Ishikawa (cell line): Measurements from ENCODE around the gene SLC4A1AP.

ENCODE experiments used
- CEBPB ChIP-seq: IDR thresholded peaks from 2 replicates; pipeline ENCODE4 v1.6.1; 2012
- CREB1 ChIP-seq: IDR thresholded peaks from 2 replicates; pipeline ENCODE4 v1.6.1; 2012; ENCODE audit warnings: low read depth
- EGR1 ChIP-seq: IDR thresholded peaks from 2 replicates; pipeline ENCODE4 v1.6.1; 2012
- EP300 ChIP-seq: IDR thresholded peaks from 2 replicates; pipeline ENCODE4 v1.6.1; 2012; ENCODE audit warnings: borderline replicate concordance
- FOXM1 ChIP-seq: IDR thresholded peaks from 2 replicates; pipeline ENCODE4 v1.6.1; 2012; ENCODE audit warnings: low read depth, borderline replicate concordance
- MAX ChIP-seq: IDR thresholded peaks from 2 replicates; pipeline ENCODE4 v1.6.1; 2012
- NFIC ChIP-seq: IDR thresholded peaks from 2 replicates; pipeline ENCODE4 v1.6.1; 2012
- RAD21 ChIP-seq: IDR thresholded peaks from 2 replicates; pipeline ENCODE4 v1.6.1; 2012; ENCODE audit warnings: low read depth
- TAF1 ChIP-seq: IDR thresholded peaks from 2 replicates; pipeline ENCODE4 v1.6.1; 2012; ENCODE audit warnings: low read depth, mild to moderate bottlenecking
- TCF12 ChIP-seq: IDR thresholded peaks from 2 replicates; pipeline ENCODE4 v1.6.1; 2012; ENCODE audit warnings: low read depth
- TEAD4 ChIP-seq: IDR thresholded peaks from 2 replicates; pipeline ENCODE4 v1.6.1; 2012
- USF1 ChIP-seq: IDR thresholded peaks from 2 replicates; pipeline ENCODE4 v1.6.1; 2012
- YY1 ChIP-seq: IDR thresholded peaks from 2 replicates; pipeline ENCODE4 v1.6.1; 2012; ENCODE audit warnings: low read depth
- ZBTB7A ChIP-seq: IDR thresholded peaks from 2 replicates; pipeline ENCODE4 v1.6.1; 2012; ENCODE audit warnings: low read depth
- TF ChIP-seq, protein P1 (sequence below): IDR thresholded peaks from 2 replicates; pipeline ENCODE4 v1.6.1; 2012; ENCODE audit warnings: low read depth, mild to moderate bottlenecking

SLC4A1AP gene

GRCh38 chr2:27663285-27664153, at the start of gene SLC4A1AP, which contains the start of gene SUPT7L:
Gene SLC4A1AP (plus strand): TSS chr2:27663889. CDS start chr2:27663915, 26 bp downstream.
Gene SUPT7L (minus strand): TSS chr2:27663614. CDS start chr2:27662192, 1,422 bp downstream.
- TF ChIP-seq ZBTB7A (no peak), USF1 (peak; percentile 56; the same call in 1 of the 2 replicates), TCF12 (peak; percentile 80), NFIC (0 out of 2 replicates have a peak, but pooled peaks have one; percentile 7), CEBPB (no peak; the same call in 1 of the 2 replicates), CREB1 (peak; percentile 48), TEAD4 (peak; percentile 62; the same call in 1 of the 2 replicates), RAD21 (no peak), TAF1 (peak; percentile 97), FOXM1 (no peak), EP300 (peak; percentile 60; the same call in 1 of the 2 replicates), YY1 (peak; percentile 95), MAX (peak; percentile 68), EGR1 (peak; percentile 37; the same call in 1 of the 2 replicates)
- TF ChIP-seq, protein P1, sequence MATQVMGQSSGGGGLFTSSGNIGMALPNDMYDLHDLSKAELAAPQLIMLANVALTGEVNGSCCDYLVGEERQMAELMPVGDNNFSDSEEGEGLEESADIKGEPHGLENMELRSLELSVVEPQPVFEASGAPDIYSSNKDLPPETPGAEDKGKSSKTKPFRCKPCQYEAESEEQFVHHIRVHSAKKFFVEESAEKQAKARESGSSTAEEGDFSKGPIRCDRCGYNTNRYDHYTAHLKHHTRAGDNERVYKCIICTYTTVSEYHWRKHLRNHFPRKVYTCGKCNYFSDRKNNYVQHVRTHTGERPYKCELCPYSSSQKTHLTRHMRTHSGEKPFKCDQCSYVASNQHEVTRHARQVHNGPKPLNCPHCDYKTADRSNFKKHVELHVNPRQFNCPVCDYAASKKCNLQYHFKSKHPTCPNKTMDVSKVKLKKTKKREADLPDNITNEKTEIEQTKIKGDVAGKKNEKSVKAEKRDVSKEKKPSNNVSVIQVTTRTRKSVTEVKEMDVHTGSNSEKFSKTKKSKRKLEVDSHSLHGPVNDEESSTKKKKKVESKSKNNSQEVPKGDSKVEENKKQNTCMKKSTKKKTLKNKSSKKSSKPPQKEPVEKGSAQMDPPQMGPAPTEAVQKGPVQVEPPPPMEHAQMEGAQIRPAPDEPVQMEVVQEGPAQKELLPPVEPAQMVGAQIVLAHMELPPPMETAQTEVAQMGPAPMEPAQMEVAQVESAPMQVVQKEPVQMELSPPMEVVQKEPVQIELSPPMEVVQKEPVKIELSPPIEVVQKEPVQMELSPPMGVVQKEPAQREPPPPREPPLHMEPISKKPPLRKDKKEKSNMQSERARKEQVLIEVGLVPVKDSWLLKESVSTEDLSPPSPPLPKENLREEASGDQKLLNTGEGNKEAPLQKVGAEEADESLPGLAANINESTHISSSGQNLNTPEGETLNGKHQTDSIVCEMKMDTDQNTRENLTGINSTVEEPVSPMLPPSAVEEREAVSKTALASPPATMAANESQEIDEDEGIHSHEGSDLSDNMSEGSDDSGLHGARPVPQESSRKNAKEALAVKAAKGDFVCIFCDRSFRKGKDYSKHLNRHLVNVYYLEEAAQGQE = no peak

DNA sequence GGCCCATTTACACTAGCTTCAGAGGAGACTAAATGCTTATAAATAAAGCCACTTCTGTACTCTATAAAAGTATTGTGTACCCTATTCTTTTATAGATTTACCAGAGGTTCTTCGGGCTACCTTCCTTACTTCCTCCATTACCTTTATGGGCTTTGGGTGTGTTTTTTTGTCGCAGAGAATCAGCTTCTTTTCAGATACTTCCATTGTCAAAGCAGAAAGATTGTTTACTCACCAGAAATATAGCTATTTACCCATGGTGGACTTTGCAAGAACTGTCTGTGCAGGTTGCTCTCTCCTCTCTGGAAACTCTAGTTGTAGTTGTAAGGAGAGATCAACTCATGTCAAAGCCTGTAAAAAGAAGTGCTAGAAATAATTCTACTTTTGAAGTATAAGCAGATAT, 49.7 kb upstream of the SLC4A1AP start:
- TF ChIP-seq TAF1 = no peak
- TF ChIP-seq YY1 = no peak
- no peak for TF ChIP-seq MAX
- no peak for TF ChIP-seq RAD21
- no peak for TF ChIP-seq CREB1
- TF ChIP-seq, protein P1 = no peak
- no peak for TF ChIP-seq CEBPB
- no peak for TF ChIP-seq EP300
- TF ChIP-seq NFIC = no peak
- TF ChIP-seq TCF12 = no peak
- TF ChIP-seq TEAD4 = no peak
- TF ChIP-seq ZBTB7A = no peak
- TF ChIP-seq EGR1 = no peak

- TF ChIP-seq TEAD4 = no peak
- TF ChIP-seq MAX = no peak
- no peak for TF ChIP-seq EP300
- TF ChIP-seq USF1 = no peak
- no peak for TF ChIP-seq ZBTB7A
- TF ChIP-seq FOXM1 = no peak
- TF ChIP-seq CEBPB = no peak
- no peak for TF ChIP-seq EGR1
- no peak for TF ChIP-seq CREB1
- no peak for TF ChIP-seq RAD21
- TF ChIP-seq TAF1 = no peak
- TF ChIP-seq TCF12 = no peak
- no peak for TF ChIP-seq NFIC
- TF ChIP-seq, protein P1 = no peak
- no peak for TF ChIP-seq YY1
These were observed 48.4 kb upstream of the SLC4A1AP start for GRCh38 chr2:27615316-27615715.
